Trophoblast cell (in vitro differentiated cells and primary cell): Measurements from ENCODE around the gene OR10X1.

Experiments
- DNase-seq, 2 donors: peaks; one replicate each; pipeline ENCODE4 v3.0.0-alpha.2; 2016
- H2AFZ ChIP-seq: 2 replicates; pipeline ENCODE4 v1.6.1; 2013; ENCODE audit warnings: low read length, moderate library complexity, mild to moderate bottlenecking; ENCODE audit not compliant: insufficient read depth, poor library complexity
- H2AK5ac ChIP-seq: 2 replicates; pipeline ENCODE4 v1.6.1; 2013; ENCODE audit warnings: mild to moderate bottlenecking, low read length
- H2BK120ac ChIP-seq: 2 replicates; pipeline ENCODE4 v1.6.1; 2013; ENCODE audit warnings: low read length, mild to moderate bottlenecking, moderate library complexity; ENCODE audit not compliant: insufficient read depth, poor library complexity
- H2BK12ac ChIP-seq: 2 replicates; pipeline ENCODE4 v1.6.1; 2013; ENCODE audit warnings: mild to moderate bottlenecking, low read length, moderate library complexity
- H2BK5ac ChIP-seq: 2 replicates; pipeline ENCODE4 v1.6.1; 2013; ENCODE audit warnings: low read length, low read depth, moderate library complexity, mild to moderate bottlenecking; ENCODE audit not compliant: poor library complexity
- H3K14ac ChIP-seq: 2 replicates; pipeline ENCODE4 v1.6.1; 2013; ENCODE audit warnings: mild to moderate bottlenecking, low read length
- H3K18ac ChIP-seq: 2 replicates; pipeline ENCODE4 v1.6.1; 2013; ENCODE audit warnings: mild to moderate bottlenecking, low read length
- H3K23ac ChIP-seq: 2 replicates; pipeline ENCODE4 v1.6.1; 2013; ENCODE audit warnings: low read length
- H3K27ac ChIP-seq: 2 replicates; pipeline ENCODE4 v1.5.1; 2013; ENCODE audit warnings: low read depth, mild to moderate bottlenecking, inconsistent platforms, low read length, moderate library complexity
- H3K27me3 ChIP-seq: 2 replicates; pipeline ENCODE4 v1.6.1; 2013; ENCODE audit warnings: inconsistent platforms, mild to moderate bottlenecking, low read length, moderate library complexity; ENCODE audit not compliant: insufficient read depth
- H3K36me3 ChIP-seq, 2 experiments: 1 replicate in 1 of 2; 2 replicates in 1 of 2; pipeline ENCODE4 v1.6.1; 2013; ENCODE audit warnings: low read length in 2 of 2, mild to moderate bottlenecking in 2 of 2, moderate library complexity in 1 of 2; ENCODE audit not compliant: insufficient read depth in 2 of 2, control insufficient read depth in 1 of 2
- H3K4ac ChIP-seq: 2 replicates; pipeline ENCODE4 v1.6.1; 2013; ENCODE audit warnings: low read depth, mild to moderate bottlenecking, low read length, moderate library complexity
- H3K4me1 ChIP-seq, 2 experiments: 1 replicate in 1 of 2; 2 replicates in 1 of 2; pipeline ENCODE4 v1.6.1; 2013; ENCODE audit warnings: low read length in 2 of 2, mild to moderate bottlenecking in 2 of 2, moderate library complexity in 1 of 2; ENCODE audit not compliant: insufficient read depth in 2 of 2, control insufficient read depth in 1 of 2
- H3K4me2 ChIP-seq: 2 replicates; pipeline ENCODE4 v1.6.1; 2013; ENCODE audit warnings: inconsistent platforms, mild to moderate bottlenecking, low read length, moderate library complexity
- H3K4me3 ChIP-seq: 2 replicates; pipeline ENCODE4 v1.5.1; 2013; ENCODE audit warnings: mild to moderate bottlenecking, low read depth, low read length, inconsistent platforms
- H3K79me1 ChIP-seq: one replicate; pipeline ENCODE4 v1.6.1; 2013; ENCODE audit warnings: low read length
- H3K79me2 ChIP-seq: 2 replicates; pipeline ENCODE4 v1.6.1; 2013; ENCODE audit warnings: low read length, mild to moderate bottlenecking; ENCODE audit not compliant: control insufficient read depth, insufficient read depth, poor library complexity
- H3K9ac ChIP-seq: 2 replicates; pipeline ENCODE4 v1.6.1; 2013; ENCODE audit warnings: mild to moderate bottlenecking, low read length
- H3K9me3 ChIP-seq: 2 replicates; pipeline ENCODE4 v1.6.1; 2013; ENCODE audit warnings: low read depth, mild to moderate bottlenecking, control low read depth, inconsistent platforms, low read length; ENCODE audit not compliant: insufficient read depth
- H4K12ac ChIP-seq: 2 replicates; pipeline ENCODE4 v1.6.1; 2013; ENCODE audit warnings: low read depth, mild to moderate bottlenecking, low read length, moderate library complexity
- H4K8ac ChIP-seq: 2 replicates; pipeline ENCODE4 v1.6.1; 2013; ENCODE audit warnings: low read depth, mild to moderate bottlenecking, low read length, moderate library complexity
- H4K91ac ChIP-seq: one replicate; pipeline ENCODE4 v1.6.1; 2013; ENCODE audit warnings: low read depth, mild to moderate bottlenecking, low read length, moderate library complexity
- WGBS: extraction: QIAGEN DNeasy Blood & Tissue Kit; methylation state at CpG from one replicate; pipeline ENCODE4 v1.1.7; 2013; ENCODE audit warnings: missing lambda C conversion rate; ENCODE audit not compliant: insufficient read length, insufficient coverage; ENCODE audit errors: extremely low coverage; 5-methylcytosine and 5-hydroxymethylcytosine counted together

OR10X1 gene

DNA sequence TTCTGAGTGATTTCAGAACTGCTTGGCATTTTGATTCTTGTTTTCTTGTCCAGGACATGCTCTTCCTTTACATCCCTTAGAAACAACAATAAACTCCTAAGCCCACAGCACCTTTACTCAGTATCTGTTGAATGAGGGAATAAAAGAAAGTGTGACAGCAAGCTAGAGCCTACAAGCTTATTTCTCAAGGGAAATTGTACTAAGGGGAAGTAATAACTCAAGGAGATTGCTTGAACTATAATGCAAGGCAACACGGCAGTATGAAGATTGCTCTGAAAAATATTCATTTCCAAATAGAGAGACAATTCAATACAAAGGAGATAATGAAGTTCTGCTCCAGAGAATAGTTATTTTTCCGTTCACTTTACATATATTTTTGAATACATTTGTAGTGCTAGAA is 15.8 kb downstream of the OR10X1 start:
- H3K27ac ChIP-seq = no peak overlapping the region
- no peak overlapping the region for H3K4me2 ChIP-seq
- no peak overlapping the region for H4K8ac ChIP-seq
- no peaks in the 10 kb centered on the region for H3K9me3 ChIP-seq
- H3K4me1 ChIP-seq = no peaks in the 10 kb centered on the region
- H3K4ac ChIP-seq = no peak overlapping the region
- no peak overlapping the region for H3K4me3 ChIP-seq
- no peak overlapping the region for H2AK5ac ChIP-seq
- H4K12ac ChIP-seq = no peak overlapping the region
- DNase-seq = no peak
- H2AFZ ChIP-seq = no peak overlapping the region
- H3K9ac ChIP-seq = no peak overlapping the region
- no peaks in the 10 kb centered on the region for H3K27me3 ChIP-seq
- H3K23ac ChIP-seq = no peak overlapping the region
- H3K36me3 ChIP-seq = no peaks in the 10 kb centered on the region
- H3K79me1 ChIP-seq = no peaks in the 10 kb centered on the region
- no peak overlapping the region for H3K18ac ChIP-seq
- H2BK12ac ChIP-seq = no peak overlapping the region
- no peak overlapping the region for H4K91ac ChIP-seq
- H3K79me2 ChIP-seq = no peaks in the 10 kb centered on the region
- WGBS = no CpG with 5 or more reads among the region's 2 CpGs
- H2BK120ac ChIP-seq = no peak overlapping the region
- no peak overlapping the region for H3K14ac ChIP-seq
- no peak overlapping the region for H2BK5ac ChIP-seq

- H3K4ac ChIP-seq = no peak overlapping the region
- no peak overlapping the region for H4K91ac ChIP-seq
- no peak overlapping the region for H4K8ac ChIP-seq
- no peak overlapping the region for H2AK5ac ChIP-seq
- no peak for DNase-seq
- H3K36me3 ChIP-seq = no peaks in the 10 kb centered on the region
- no peaks in the 10 kb centered on the region for H3K9me3 ChIP-seq
- H3K18ac ChIP-seq = no peak overlapping the region
- H3K23ac ChIP-seq = no peak overlapping the region
- H2BK120ac ChIP-seq = no peak overlapping the region
- H3K79me1 ChIP-seq = no peaks in the 10 kb centered on the region
- no peak overlapping the region for H2BK12ac ChIP-seq
- H3K4me3 ChIP-seq = no peak overlapping the region
- H3K27me3 ChIP-seq = no peaks in the 10 kb centered on the region
- H3K27ac ChIP-seq = no peak overlapping the region
- no peaks in the 10 kb centered on the region for H3K79me2 ChIP-seq
- H3K9ac ChIP-seq = no peak overlapping the region
- H3K14ac ChIP-seq = no peak overlapping the region
- H4K12ac ChIP-seq = no peak overlapping the region
- WGBS = no CpG with 5 or more reads among the region's 1 CpG
- H2BK5ac ChIP-seq = no peak overlapping the region
- no peaks in the 10 kb centered on the region for H3K4me1 ChIP-seq
- no peak overlapping the region for H3K4me2 ChIP-seq
- H2AFZ ChIP-seq = no peak overlapping the region
These were observed 20.0 kb downstream of the OR10X1 start for GRCh38 chr1:158559696-158560095.

- H3K4me1 ChIP-seq = no peaks in the 10 kb centered on the region
- no peak within 1 kb of the TSS for H3K23ac ChIP-seq
- H3K14ac ChIP-seq = no peak within 1 kb of the TSS
- no peak within 1 kb of the TSS for H3K4me3 ChIP-seq
- no peak within 1 kb of the TSS for H3K27ac ChIP-seq
- H3K9me3 ChIP-seq = no peaks in the 10 kb centered on the region
- no peak within 1 kb of the TSS for H4K12ac ChIP-seq
- no peak within 1 kb of the TSS for H2BK120ac ChIP-seq
- no peaks in the 10 kb centered on the region for H3K79me1 ChIP-seq
- no peak within 1 kb of the TSS for H3K18ac ChIP-seq
- H3K36me3 ChIP-seq = no peaks in the 10 kb centered on the region
- no peak within 1 kb of the TSS for H3K9ac ChIP-seq
- H3K27me3 ChIP-seq = no peaks in the 10 kb centered on the region
- H2BK12ac ChIP-seq = no peak within 1 kb of the TSS
- H4K8ac ChIP-seq = no peak within 1 kb of the TSS
- no peak within 1 kb of the TSS for H2AFZ ChIP-seq
- no peak within 1 kb of the TSS for H3K4ac ChIP-seq
- no peak within 1 kb of the TSS for H2AK5ac ChIP-seq
- no peak within 1 kb of the TSS for H3K4me2 ChIP-seq
- no peak within 1 kb of the TSS for H2BK5ac ChIP-seq
- H3K79me2 ChIP-seq = no peaks in the 10 kb centered on the region
- H4K91ac ChIP-seq = no peak within 1 kb of the TSS
- WGBS = no CpG with 5 or more reads among the region's 3 CpGs
- DNase-seq = no peak
These were observed 25.3 kb downstream of the OR10X1 start, which contains the start of gene OR6Y1 for GRCh38 chr1:158554352-158554751. Gene OR6Y1, minus strand, starts transcription at chr1:158554405. Its CDS starts 6,300 bp downstream, at chr1:158548105.

DNA sequence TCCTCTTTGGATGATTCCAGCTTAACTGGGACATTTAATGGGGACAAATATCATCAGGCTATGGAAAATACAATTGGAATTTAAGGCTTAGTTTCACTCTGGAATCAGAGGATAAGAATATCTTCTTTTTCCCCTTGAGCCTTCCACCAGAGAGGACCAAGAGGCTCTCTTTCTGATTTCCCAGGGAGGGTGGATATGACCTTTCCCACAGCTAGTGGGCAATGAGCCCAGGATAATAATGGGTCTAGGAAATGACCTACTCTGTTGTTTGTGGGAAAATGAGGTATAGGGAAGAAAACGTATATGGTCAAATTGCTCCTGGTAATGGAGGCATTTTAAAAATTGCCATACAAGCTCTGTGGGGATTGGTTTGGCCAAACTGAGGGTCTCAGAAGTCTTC is 27.4 kb downstream of the OR10X1 start:
- H3K9me3 ChIP-seq = no peaks in the 10 kb centered on the region
- H3K79me1 ChIP-seq = no peaks in the 10 kb centered on the region
- H3K4ac ChIP-seq = no peak overlapping the region
- no peak overlapping the region for H2AK5ac ChIP-seq
- no peak overlapping the region for H2BK5ac ChIP-seq
- no peak overlapping the region for H4K8ac ChIP-seq
- H3K4me3 ChIP-seq = no peak overlapping the region
- no peak overlapping the region for H2BK12ac ChIP-seq
- no CpG with 5 or more reads among the region's 1 CpG for WGBS
- no peaks in the 10 kb centered on the region for H3K79me2 ChIP-seq
- no peaks in the 10 kb centered on the region for H3K36me3 ChIP-seq
- no peaks in the 10 kb centered on the region for H3K27me3 ChIP-seq
- no peak overlapping the region for H2AFZ ChIP-seq
- H3K18ac ChIP-seq = no peak overlapping the region
- H3K4me1 ChIP-seq = no peaks in the 10 kb centered on the region
- no peak overlapping the region for H3K27ac ChIP-seq
- H3K4me2 ChIP-seq = no peak overlapping the region
- no peak overlapping the region for H3K9ac ChIP-seq
- no peak for DNase-seq
- no peak overlapping the region for H4K12ac ChIP-seq
- H3K14ac ChIP-seq = no peak overlapping the region
- H4K91ac ChIP-seq = no peak overlapping the region
- H3K23ac ChIP-seq = no peak overlapping the region
- no peak overlapping the region for H2BK120ac ChIP-seq
